OCI-LY7 (cell line): Measurements from ENCODE around the gene GM2A.

ENCODE experiments used
- CTCF ChIP-seq: fragments of 200-600 bp; sonication (generic); conservative IDR thresholded peaks from 2 replicates; pipeline ENCODE4 v1.5.1; 2014; ENCODE audit warnings: mild to moderate bottlenecking, antibody characterized with exemption, low read length, moderate library complexity, mixed read lengths
- EZH2phosphoT487 ChIP-seq: fragments of 200-600 bp; sonication (generic); IDR thresholded peaks from 2 replicates; pipeline ENCODE4 v1.6.1; 2018; ENCODE audit warnings: low read depth, borderline replicate concordance, mild to moderate bottlenecking, mixed run types, antibody characterized with exemption, low read length, moderate library complexity, mixed read lengths

GRCh38 chr5:151280443-151280842, 27.5 kb downstream of the GM2A start:
- TF ChIP-seq CTCF (no peak), EZH2phosphoT487 (no peak)
